Neuron (in vitro differentiated cells): ENCODE data around the gene BCL2L12.
"Not testable (repeated sequence)": the region's sequence is repeated elsewhere in the genome, so short reads cannot be mapped to it uniquely, and the experiment has no call there.

Experiments
- H2AFZ ChIP-seq: one replicate; pipeline ENCODE4 v1.6.1; 2013; ENCODE audit warnings: low read depth, mild to moderate bottlenecking, inconsistent platforms, low read length, moderate library complexity
- H3K27me3 ChIP-seq: one replicate; pipeline ENCODE4 v1.6.1; 2013; ENCODE audit warnings: low read length; ENCODE audit not compliant: insufficient read depth
- H3K36me3 ChIP-seq: one replicate; pipeline ENCODE4 v1.6.1; 2013; ENCODE audit warnings: low read length; ENCODE audit not compliant: insufficient read depth
- H3K4me1 ChIP-seq: one replicate; pipeline ENCODE4 v1.6.1; 2013; ENCODE audit warnings: low read length; ENCODE audit not compliant: insufficient read depth
- H3K4me3 ChIP-seq: 2 replicates; pipeline ENCODE4 v1.5.1; 2013; ENCODE audit warnings: mild to moderate bottlenecking, low read length, moderate library complexity
- H3K9me3 ChIP-seq: one replicate; pipeline ENCODE4 v1.6.1; 2013; ENCODE audit warnings: low read length

BCL2L12 gene

GRCh38 chr19:49701271-49701786 lies 35.6 kb downstream of the BCL2L12 start:
- Histone ChIP-seq H3K4me3 (no peak overlapping the region), H3K36me3 (peaks cover 38% of the 10 kb centered on the region), H3K4me1 (no peaks in the 10 kb centered on the region), H3K27me3 (no peaks in the 10 kb centered on the region), H3K9me3 (no peaks in the 10 kb centered on the region), H2AFZ (no peak overlapping the region)

GRCh38 chr19:49704888-49705642 lies 39.3 kb downstream of the BCL2L12 start:
- Histone ChIP-seq H3K9me3 (no peaks in the 10 kb centered on the region), H3K4me1 (no peaks in the 10 kb centered on the region), H2AFZ (no peak overlapping the region), H3K36me3 (peaks cover 52% of the 10 kb centered on the region), H3K27me3 (no peaks in the 10 kb centered on the region), H3K4me3 (no peak overlapping the region)

GRCh38 chr19:49705919-49706318 lies 40.2 kb downstream of the BCL2L12 start:
- H3K4me3 ChIP-seq: no peak overlapping the region
- peaks cover 61% of the 10 kb centered on the region for H3K36me3 ChIP-seq
- H3K4me1 ChIP-seq: no peaks in the 10 kb centered on the region
- no peaks in the 10 kb centered on the region for H3K27me3 ChIP-seq
- no peak overlapping the region for H2AFZ ChIP-seq
- H3K9me3 ChIP-seq: no peaks in the 10 kb centered on the region

- H3K36me3 ChIP-seq: peaks cover 62% of the 10 kb centered on the region
Observed at GRCh38 chr19:49710372-49710951, 44.7 kb downstream of the BCL2L12 start.

GRCh38 chr19:49712397-49712859 lies 46.7 kb downstream of the BCL2L12 start:
- no peaks in the 10 kb centered on the region for H3K27me3 ChIP-seq
- no peaks in the 10 kb centered on the region for H3K4me1 ChIP-seq
- H3K36me3 ChIP-seq: peaks cover 47% of the 10 kb centered on the region
- no peak overlapping the region for H3K4me3 ChIP-seq
- peaks cover 2% of the 10 kb centered on the region for H3K9me3 ChIP-seq
- H2AFZ ChIP-seq: no peak overlapping the region

More at GRCh38 chr19:49710372-49710951, 44.7 kb downstream of the BCL2L12 start:
- Histone ChIP-seq H2AFZ (no peak overlapping the region), H3K4me3 (no peak overlapping the region), H3K4me1 (no peaks in the 10 kb centered on the region), H3K9me3 (peaks cover 2% of the 10 kb centered on the region), H3K27me3 (no peaks in the 10 kb centered on the region)

GRCh38 chr19:49713236-49713845 lies 47.6 kb downstream of the BCL2L12 start:
- no peak overlapping the region for H2AFZ ChIP-seq
- H3K4me1 ChIP-seq: no peaks in the 10 kb centered on the region
- no peaks in the 10 kb centered on the region for H3K27me3 ChIP-seq
- peaks cover 4% of the 10 kb centered on the region for H3K9me3 ChIP-seq
- H3K4me3 ChIP-seq: no peak overlapping the region
- H3K36me3 ChIP-seq: peaks cover 41% of the 10 kb centered on the region

- Histone ChIP-seq H3K36me3 (peaks cover 20% of the 10 kb centered on the region), H3K4me1 (no peaks in the 10 kb centered on the region), H3K9me3 (peaks cover 4% of the 10 kb centered on the region), H2AFZ (no peak overlapping the region), H3K27me3 (no peaks in the 10 kb centered on the region), H3K4me3 (no peak overlapping the region)
Observed at GRCh38 chr19:49716154-49716553, 50.4 kb downstream of the BCL2L12 start.

- Histone ChIP-seq H3K36me3 (peaks cover 3% of the 10 kb centered on the region), H2AFZ (no peak overlapping the region), H3K27me3 (no peaks in the 10 kb centered on the region), H3K4me3 (no peak overlapping the region), H3K4me1 (no peaks in the 10 kb centered on the region), H3K9me3 (peaks cover 3% of the 10 kb centered on the region)
Observed at GRCh38 chr19:49718511-49718910, 52.8 kb downstream of the BCL2L12 start.

- Histone ChIP-seq H3K27me3 (no peaks in the 10 kb centered on the region), H3K9me3 (peaks cover 2% of the 10 kb centered on the region), H3K36me3 (no peaks in the 10 kb centered on the region), H3K4me1 (no peaks in the 10 kb centered on the region), H2AFZ (no peak overlapping the region), H3K4me3 (no peak overlapping the region)
Observed at GRCh38 chr19:49718991-49719390, 53.3 kb downstream of the BCL2L12 start.

- not testable (repeated sequence) for H2AFZ ChIP-seq, H3K27me3 ChIP-seq, H3K4me1 ChIP-seq, H3K9me3 ChIP-seq, H3K36me3 ChIP-seq, H3K4me3 ChIP-seq
Observed at GRCh38 chr19:49719420-49719819, 53.7 kb downstream of the BCL2L12 start.
